ENCODE results near the gene ENDOV. TPM values are rescaled to one million over a fixed set of nuclear protein-coding genes. Genes with fewer than 3 reads are reported as not detected.

The ENDOV gene
- total and polyA plus RNA-seq, 2 donors (not counting 1 experiment from before 2014, with no cell fraction given): 13.1 to 28.7 TPM

GRCh38 chr17:80487511-80487910 lies 72.5 kb downstream of the ENDOV start:
- H3K4me1 ChIP-seq (ENCODE audit: control insufficient read depth, extremely low read depth, insufficient read depth, low read length): no peaks in the 10 kb centered on the region
- no peak for DNase-seq (ENCODE audit: low read depth in 2 of 2)
- no peaks in the 10 kb centered on the region for H3K79me2 ChIP-seq (ENCODE audit: control insufficient read depth, insufficient read depth, low read length)
- H3K36me3 ChIP-seq (ENCODE audit: control insufficient read depth, insufficient read depth, low read length): no peaks in the 10 kb centered on the region
- H3K4me2 ChIP-seq (ENCODE audit: extremely low read depth, insufficient read depth, low read length): no peak overlapping the region
- no peak overlapping the region for H2AFZ ChIP-seq (ENCODE audit: low read length)
- H3K27me3 ChIP-seq (ENCODE audit: control insufficient read depth, insufficient read depth, low read length): peaks cover 15% of the 10 kb centered on the region
- no peaks in the 10 kb centered on the region for H4K20me1 ChIP-seq (ENCODE audit: control insufficient read depth, extremely low read depth, insufficient read depth, low read length)
- no peak overlapping the region for H3K27ac ChIP-seq (ENCODE audit: insufficient read depth, low read length)
- no peak overlapping the region for H3K9ac ChIP-seq (ENCODE audit: insufficient read depth, low read length)
- no peak overlapping the region for H3K4me3 ChIP-seq (replicated peaks in 1 of 4; ENCODE audit: control extremely low read depth in 1 of 4, insufficient read depth in 1 of 4, low read depth in 3 of 4, low read length in 4 of 4)
- no peak for TF ChIP-seq EZH2 (IDR thresholded peaks at IDR 0.05; ENCODE audit: low read length, missing control alignments)
- H3K9me3 ChIP-seq (ENCODE audit: control insufficient read depth, insufficient read depth, low read depth, low read length): no peaks in the 10 kb centered on the region

Other genes starting within 250 kb of the ENDOV start
- 0.17 and 0.26 TPM in 2 replicates for gene CARD14, start 245.1 kb upstream of the ENDOV start, total RNA-seq
- gene CARD14, start 245.1 kb upstream of the ENDOV start, polyA plus RNA-seq: 0.06 TPM in 1 of 2 replicates, not detected in the other
- 12.1 and 26.9 TPM in 2 replicates for gene SGSH, start 194.8 kb upstream of the ENDOV start, total RNA-seq
- 57.2 and 70.7 TPM in 2 replicates for gene SGSH, start 194.8 kb upstream of the ENDOV start, polyA plus RNA-seq
- gene SLC26A11, start 194.7 kb upstream of the ENDOV start, total RNA-seq: 8.2 and 19.3 TPM in 2 replicates
- gene SLC26A11, start 194.7 kb upstream of the ENDOV start, polyA plus RNA-seq: 5.8 and 6.5 TPM in 2 replicates
- gene RNF213, start 154.3 kb upstream of the ENDOV start, total RNA-seq: 130 and 245 TPM in 2 replicates
- gene RNF213, start 154.3 kb upstream of the ENDOV start, polyA plus RNA-seq: 36.8 and 56.2 TPM in 2 replicates
- gene NPTX1, start 61.4 kb downstream of the ENDOV start, total RNA-seq: 3.3 and 31.2 TPM in 2 replicates
- gene NPTX1, start 61.4 kb downstream of the ENDOV start, polyA plus RNA-seq: 14.9 and 86.0 TPM in 2 replicates
- gene RPTOR, start 129.7 kb downstream of the ENDOV start, total RNA-seq: 15.2 and 22.8 TPM in 2 replicates
- gene RPTOR, start 129.7 kb downstream of the ENDOV start, polyA plus RNA-seq: 6.7 and 11.0 TPM in 2 replicates

All from fibroblast of lung (primary cell).